ENCODE measurements around the gene TRAPPC4.
A peak's percentile ranks its signal among the peaks of the same experiment; 100 is the strongest.
"Not testable (repeated sequence)": the region's sequence is repeated elsewhere in the genome, so short reads cannot be mapped to it uniquely, and the experiment has no call there.

The TRAPPC4 gene

DNA sequence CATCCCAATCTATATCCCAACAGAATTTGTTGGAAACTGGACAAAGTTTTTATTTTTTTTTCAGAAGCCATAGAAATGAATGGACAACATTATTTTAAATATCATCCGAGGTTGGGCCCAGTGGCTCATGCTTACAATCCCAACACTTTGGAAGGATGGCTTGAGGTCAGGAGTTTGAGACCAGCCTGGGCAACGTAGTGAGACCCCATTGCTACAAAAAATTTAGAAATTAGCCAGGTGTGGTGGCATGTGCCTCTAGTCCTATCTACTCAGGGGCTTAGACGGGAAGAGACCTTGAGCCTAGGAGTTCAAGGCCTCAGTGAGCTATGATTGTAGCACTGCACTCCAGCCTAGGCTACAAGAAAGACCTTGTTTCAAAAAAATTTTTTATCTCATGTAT, 16.2 kb downstream of the TRAPPC4 start:
- DNase-seq (ENCODE audit: extremely low read depth, low read depth): no peak
- H3K4me3 ChIP-seq (replicated peaks; ENCODE audit: low read depth, low read length): no peak overlapping the region
- TF ChIP-seq, protein P1, sequence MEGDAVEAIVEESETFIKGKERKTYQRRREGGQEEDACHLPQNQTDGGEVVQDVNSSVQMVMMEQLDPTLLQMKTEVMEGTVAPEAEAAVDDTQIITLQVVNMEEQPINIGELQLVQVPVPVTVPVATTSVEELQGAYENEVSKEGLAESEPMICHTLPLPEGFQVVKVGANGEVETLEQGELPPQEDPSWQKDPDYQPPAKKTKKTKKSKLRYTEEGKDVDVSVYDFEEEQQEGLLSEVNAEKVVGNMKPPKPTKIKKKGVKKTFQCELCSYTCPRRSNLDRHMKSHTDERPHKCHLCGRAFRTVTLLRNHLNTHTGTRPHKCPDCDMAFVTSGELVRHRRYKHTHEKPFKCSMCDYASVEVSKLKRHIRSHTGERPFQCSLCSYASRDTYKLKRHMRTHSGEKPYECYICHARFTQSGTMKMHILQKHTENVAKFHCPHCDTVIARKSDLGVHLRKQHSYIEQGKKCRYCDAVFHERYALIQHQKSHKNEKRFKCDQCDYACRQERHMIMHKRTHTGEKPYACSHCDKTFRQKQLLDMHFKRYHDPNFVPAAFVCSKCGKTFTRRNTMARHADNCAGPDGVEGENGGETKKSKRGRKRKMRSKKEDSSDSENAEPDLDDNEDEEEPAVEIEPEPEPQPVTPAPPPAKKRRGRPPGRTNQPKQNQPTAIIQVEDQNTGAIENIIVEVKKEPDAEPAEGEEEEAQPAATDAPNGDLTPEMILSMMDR (IDR thresholded peaks at IDR 0.05; ENCODE audit: low read depth, low read length, missing control alignments): no peak

DNA sequence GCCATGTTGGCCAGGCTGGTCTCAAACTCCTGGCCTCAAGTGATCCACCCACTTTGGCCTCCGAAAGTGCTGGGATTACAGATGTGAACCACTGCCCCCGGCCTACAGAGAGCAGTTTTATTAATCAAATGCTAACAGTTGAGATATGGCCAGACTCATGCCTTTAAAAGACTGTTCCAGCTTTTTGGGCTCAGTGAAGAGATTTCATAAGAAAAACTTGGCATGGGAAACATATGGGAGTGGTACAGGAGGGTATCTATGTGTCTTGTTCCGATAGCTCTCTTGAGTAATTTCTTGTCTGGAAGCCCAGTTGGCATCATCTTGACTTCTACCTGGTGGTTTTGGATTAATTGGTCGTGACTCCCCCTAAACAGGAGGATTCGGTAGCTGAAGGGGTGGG, 20.3 kb downstream of the TRAPPC4 start:
- no peak for DNase-seq (ENCODE audit: extremely low read depth, low read depth)
- no peak overlapping the region for H3K4me3 ChIP-seq (replicated peaks; ENCODE audit: low read depth, low read length)
- TF ChIP-seq, protein P1 (IDR thresholded peaks at IDR 0.05; ENCODE audit: low read depth, low read length, missing control alignments): no peak

DNA sequence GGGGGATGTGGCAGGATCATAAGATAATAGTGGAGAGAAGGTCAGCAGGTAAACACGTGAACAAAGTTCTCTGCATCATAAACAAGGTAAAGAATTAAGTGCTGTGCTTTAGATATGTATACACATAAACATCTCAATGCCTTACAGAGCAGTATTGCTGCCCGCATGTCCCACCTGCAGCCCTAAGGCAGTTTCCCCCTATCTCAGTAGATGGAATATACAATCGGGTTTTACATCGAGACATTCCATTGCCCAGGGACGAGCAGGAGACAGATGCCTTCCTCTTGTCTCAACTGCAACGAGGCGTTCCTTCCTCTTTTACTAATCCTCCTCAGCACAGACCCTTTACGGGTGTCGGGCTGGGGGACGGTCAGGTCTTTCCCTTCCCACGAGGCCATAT, 20.9 kb downstream of the TRAPPC4 start:
- DNase-seq (ENCODE audit: extremely low read depth, low read depth); H3K4me3 ChIP-seq (replicated peaks; ENCODE audit: low read depth, low read length): not testable (repeated sequence)

DNA sequence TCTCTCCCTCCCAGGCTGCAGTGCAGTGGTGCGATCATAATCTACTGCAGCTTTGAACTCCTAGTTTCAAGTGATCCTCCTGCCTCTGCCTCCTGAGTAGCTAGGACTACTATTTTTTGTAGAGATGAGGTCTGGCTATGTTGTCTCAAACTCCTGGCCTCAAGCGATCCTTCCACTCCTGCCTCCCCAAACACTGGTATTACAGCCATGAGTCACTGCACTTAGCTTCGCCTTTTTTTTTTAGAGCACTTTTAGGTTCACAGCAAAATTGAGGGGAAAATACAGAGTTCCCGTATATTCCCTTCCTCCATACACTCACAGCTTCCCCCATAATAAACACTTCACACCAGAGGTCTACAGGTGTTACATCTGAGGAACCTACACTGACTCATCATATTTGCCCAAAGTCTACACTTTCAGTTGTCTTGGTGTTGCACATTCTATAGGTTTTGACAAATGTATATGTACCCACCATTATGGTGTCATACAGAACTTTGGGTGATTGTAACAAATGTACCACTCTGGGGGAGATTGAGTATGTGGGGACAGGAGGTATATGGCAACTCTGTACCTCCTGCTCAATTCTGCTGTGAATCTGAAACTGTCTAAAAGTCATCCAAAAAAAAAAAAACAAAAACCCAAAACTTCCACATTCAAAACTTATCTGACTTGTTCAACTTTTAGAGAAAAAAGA, 23.4 kb downstream of the TRAPPC4 start:
- no peak overlapping the region for H3K4me3 ChIP-seq (replicated peaks; ENCODE audit: low read depth, low read length)
- no peak for DNase-seq (ENCODE audit: extremely low read depth, low read depth)
- TF ChIP-seq, protein P1 (IDR thresholded peaks at IDR 0.05; ENCODE audit: low read depth, low read length, missing control alignments): no peak

DNA sequence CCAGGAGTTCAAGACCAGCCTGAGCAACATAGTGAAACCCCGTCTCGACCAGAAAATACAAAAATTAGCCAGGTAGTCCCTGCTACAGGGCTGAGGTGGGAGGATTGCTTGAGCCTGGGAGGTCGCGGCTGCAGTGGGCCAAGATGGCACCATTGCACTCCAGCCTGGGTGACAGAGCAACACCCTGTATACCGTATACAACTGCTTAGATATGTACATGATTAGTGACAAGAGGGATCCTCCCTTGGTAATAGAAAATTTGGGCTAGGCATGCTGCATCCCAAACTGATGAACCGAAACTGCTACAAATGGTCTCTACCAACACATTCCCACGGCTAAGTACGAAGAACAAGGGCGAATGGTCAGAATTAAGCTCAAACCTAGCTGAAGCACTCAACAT, 24.4 kb downstream of the TRAPPC4 start:
- H3K4me3 ChIP-seq (replicated peaks; ENCODE audit: low read depth, low read length): no peak overlapping the region
- TF ChIP-seq, protein P1 (IDR thresholded peaks at IDR 0.05; ENCODE audit: low read depth, low read length, missing control alignments): no peak
- no peak for DNase-seq (ENCODE audit: extremely low read depth, low read depth)

DNA sequence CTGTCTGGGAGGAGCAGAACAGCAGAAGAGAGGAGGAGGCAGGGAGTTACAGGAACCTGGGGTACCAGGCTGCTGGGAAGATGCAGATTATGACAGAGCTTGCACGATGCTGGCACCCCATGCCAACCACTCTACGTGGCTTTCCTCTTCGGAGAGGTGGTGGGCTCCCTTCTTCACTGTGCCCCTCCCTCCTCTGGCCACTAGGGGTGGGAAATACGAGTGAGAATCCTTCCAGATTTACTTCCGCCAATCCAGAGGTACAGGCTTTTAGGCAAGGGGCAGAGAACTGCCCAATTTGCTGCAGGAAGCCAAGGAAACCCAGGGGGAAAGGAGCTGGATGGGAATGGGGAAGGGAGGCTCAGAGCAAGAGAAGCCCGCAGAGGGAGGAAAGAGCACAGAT, 26.1 kb downstream of the TRAPPC4 start:
- DNase-seq (ENCODE audit: extremely low read depth, low read depth): no peak
- TF ChIP-seq, protein P1 (IDR thresholded peaks at IDR 0.05; ENCODE audit: low read depth, low read length, missing control alignments): peak; percentile 25
- no peak overlapping the region for H3K4me3 ChIP-seq (replicated peaks; ENCODE audit: low read depth, low read length)

DNA sequence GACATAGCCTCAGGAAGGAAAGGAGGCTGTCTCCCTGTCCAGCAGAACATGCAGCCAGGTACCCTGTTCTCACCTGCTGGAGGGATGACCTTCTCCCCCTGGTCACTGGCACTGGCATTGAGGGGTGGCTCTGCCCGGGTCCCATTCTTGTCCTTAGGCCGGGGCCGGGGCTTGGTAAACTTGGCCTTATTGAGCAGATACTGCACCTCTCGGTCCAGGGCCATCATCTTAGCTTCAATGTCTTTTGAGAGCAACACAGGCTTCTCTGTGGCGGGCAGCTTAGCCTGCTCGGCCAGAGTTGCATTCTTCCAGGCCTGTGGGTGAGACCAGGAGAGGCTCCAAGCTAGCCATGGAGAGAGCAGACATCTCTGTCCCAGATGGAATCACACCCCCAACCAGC, 27.9 kb downstream of the TRAPPC4 start:
- no peak for DNase-seq (ENCODE audit: extremely low read depth, low read depth)
- H3K4me3 ChIP-seq (replicated peaks; ENCODE audit: low read depth, low read length): no peak overlapping the region
- TF ChIP-seq, protein P1 (IDR thresholded peaks at IDR 0.05; ENCODE audit: low read depth, low read length, missing control alignments): no peak

Measured in HFF-Myc (cell line).